Measurements from ENCODE around the gene HIRA.
A peak's percentile ranks its signal among the peaks of the same experiment; 100 is the strongest.
"Not testable (repeated sequence)": the region's sequence is repeated elsewhere in the genome, so short reads cannot be mapped to it uniquely, and the experiment has no call there.

The HIRA gene

DNA sequence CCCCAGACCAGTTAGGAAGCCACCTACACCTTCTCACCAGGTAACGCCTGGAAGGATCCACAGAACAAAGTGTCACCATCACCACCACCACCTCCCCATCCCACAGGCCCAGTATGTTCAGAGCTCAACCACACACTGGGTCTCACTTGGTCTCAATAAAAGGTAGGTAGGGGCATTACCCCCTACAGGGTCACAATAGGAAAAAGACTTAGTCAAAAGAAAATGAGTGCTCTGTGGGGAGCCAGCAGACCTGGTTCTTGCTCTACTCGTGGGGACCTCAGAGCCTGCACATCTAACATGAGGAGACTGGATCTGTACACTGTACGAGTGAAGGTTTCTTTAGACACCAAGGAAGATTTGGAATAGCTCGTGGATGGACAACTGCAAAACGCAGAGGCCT is 49.3 kb downstream of the HIRA start:
- no peak for DNase-seq (ENCODE audit: low read depth)

GRCh38 chr22:19378344-19378674 is 53.2 kb downstream of the HIRA start:
- DNase-seq (ENCODE audit: low read depth) = no peak

GRCh38 chr22:19377565-19378343 is 53.8 kb downstream of the HIRA start:
- DNase-seq (ENCODE audit: low read depth) = no peak

DNA sequence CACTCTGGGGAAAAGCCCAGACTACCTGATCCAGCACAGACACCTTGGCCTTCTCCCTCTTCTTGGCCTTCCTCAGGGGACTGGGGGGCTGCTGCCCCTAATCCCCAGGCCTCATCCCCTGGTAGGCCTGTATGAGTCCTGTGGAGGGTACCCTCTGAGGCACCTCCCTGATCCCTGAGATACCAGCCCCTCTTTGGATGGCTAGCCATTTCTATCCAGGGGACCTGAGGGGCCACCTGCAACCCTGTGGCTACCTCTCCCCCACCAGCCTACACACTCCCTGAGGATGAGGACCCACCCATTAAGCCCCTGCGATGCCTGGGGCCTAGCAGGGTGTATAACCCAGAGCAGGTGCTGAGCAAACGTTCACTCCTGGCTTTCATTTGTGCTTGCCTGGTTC is 54.6 kb downstream of the HIRA start:
- DNase-seq (ENCODE audit: low read depth) = no peak

DNA sequence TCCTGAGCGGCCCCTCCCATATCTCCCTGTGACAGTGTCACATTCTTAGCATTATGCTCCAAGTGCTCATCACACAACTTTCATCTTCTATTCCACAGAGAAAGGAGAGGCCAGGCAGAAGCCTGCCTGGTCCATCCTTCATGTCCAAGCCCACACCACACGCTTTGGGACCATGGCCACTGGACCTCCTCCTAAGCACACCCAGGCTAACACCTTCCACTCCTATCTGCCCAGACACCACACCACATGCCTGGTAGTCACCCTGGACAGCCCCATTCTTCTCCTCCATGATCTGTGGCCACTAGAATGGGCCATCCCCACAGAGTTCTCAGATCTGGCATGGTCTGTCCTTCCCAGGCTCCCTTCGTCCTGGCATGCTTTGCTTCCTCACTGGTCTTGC is 55.3 kb downstream of the HIRA start:
- DNase-seq (ENCODE audit: low read depth) = no peak

GRCh38 chr22:19375435-19375834 is 56.1 kb downstream of the HIRA start:
- no peak for DNase-seq (ENCODE audit: low read depth)

- DNase-seq (ENCODE audit: low read depth) = no peak
Measured at GRCh38 chr22:19374410-19374809, 57.1 kb downstream of the HIRA start.

- no peak for DNase-seq (ENCODE audit: low read depth)
Measured at GRCh38 chr22:19373450-19373849, 58.1 kb downstream of the HIRA start.

DNA sequence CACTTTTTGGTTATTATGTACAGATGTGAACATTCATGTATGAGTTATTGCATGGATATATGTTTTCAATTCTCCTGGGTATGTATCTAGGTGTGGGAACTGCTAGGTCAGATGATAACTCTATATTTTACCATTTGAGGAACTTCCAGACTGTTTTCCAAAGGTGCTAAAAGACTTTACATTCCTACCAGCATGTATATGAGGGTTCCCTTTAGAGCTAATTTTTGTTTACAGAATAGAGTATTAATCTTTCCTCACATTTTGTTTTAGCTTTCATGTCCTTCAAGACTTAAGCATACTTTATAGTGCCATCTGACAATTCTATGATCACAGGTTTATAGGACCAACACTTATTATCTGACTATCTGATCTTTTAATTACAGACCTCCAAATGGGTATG is 59.6 kb downstream of the HIRA start:
- no peak for DNase-seq (ENCODE audit: low read depth)

GRCh38 chr22:19368876-19369275 is 62.7 kb downstream of the HIRA start:
- no peak for DNase-seq (ENCODE audit: low read depth)

DNA sequence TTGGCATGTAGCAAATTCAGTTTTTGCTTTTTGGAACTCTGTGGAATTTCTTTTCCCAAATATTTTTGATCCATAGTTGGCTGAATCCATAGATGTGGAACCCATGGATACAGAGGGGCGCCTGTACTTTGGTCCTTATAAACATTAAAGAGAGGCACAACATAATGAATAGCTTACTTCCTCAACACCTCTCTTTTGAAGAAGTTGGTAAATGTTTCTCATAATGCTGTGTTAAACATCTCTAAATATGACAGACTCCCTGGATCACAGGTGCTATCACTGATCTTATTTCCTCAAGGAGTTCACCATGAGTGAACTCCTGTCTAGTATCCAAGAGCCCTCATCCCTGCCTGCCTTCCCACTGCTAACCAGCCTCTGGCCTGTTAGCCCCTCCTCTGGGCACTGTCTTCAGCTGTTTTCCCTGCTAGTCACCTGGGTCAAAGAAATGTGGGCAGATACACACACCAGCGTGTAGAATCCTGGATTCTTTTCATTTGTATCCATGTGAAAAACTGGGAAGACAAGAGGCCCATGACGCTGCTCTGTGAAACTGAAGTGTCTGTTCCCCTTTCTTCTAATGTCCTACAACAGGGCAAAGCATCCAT is 63.7 kb downstream of the HIRA start:
- no peak for DNase-seq (ENCODE audit: low read depth)

GRCh38 chr22:19363541-19363940 is 68.0 kb downstream of the HIRA start:
- DNase-seq (ENCODE audit: low read depth) = not testable (repeated sequence)

GRCh38 chr22:19361501-19362103 is 69.9 kb downstream of the HIRA start:
- DNase-seq (ENCODE audit: low read depth) = no peak

- no peak for DNase-seq (ENCODE audit: low read depth)
Measured at GRCh38 chr22:19360862-19361261, 70.7 kb downstream of the HIRA start.

DNA sequence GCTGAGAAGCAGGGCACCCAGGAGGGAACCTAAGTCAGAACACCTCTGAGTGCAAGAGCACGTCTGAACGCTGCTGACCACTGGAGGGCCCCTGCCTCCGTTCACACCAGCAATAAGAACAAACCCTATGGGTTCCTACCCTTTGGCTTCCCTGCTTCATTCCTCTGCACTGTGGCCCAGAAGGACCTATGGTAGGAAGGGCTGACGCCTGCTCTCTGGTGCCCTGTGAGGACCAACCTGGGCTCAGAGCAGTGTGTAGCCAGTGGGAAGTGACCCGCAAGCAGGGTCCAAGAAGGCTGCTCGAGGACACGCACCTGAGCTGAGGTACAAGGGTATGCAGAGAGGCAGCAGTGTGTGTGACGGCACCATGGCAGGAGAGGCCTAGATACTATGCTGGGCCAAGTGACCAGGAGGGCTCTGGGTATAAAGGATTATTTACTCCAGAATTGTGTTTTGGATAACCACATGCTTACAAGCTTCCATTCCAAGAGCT is 71.2 kb downstream of the HIRA start:
- no peak for DNase-seq (ENCODE audit: low read depth)

DNA sequence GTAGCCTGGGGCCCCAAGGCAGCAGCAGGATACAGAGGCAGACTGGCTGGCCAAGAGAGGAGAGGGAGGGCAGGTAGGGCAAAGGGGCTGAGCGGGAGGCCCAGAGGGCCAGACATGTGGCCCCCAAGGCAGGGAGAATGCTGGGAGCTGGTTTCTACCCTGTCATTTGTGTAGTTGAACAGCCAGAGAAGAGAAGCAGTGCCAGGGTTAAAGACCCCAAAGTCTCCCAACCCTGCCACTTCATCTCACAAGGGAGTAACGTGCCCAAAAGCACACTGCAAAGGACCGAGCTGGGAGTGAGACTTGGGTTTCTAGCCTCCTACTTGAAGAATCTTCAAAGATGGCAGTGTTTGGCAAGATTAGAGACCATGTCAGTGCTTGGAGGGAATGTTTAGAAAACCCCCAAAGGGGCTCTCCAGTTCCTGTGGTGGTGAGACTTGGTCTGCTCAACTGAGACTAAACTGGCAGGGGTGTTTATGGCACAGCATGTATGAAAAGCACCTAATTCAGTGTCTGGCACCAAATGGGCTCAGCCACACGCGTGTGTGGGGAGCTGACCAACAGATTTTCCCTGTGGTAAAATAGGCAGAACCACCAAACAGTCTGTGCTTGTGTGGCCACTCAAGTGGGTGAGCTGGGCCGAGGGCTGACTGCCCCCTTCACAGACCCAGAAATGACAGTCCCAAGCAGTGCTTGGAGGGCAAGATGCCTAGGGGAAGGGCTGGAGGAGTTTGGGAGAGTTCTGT is 71.8 kb downstream of the HIRA start:
- DNase-seq (ENCODE audit: low read depth) = no peak

- DNase-seq (ENCODE audit: low read depth) = no peak
Measured at GRCh38 chr22:19358703-19359553, 72.6 kb downstream of the HIRA start.

GRCh38 chr22:19358195-19358594 is 73.3 kb downstream of the HIRA start:
- DNase-seq (ENCODE audit: low read depth) = no peak

GRCh38 chr22:19357270-19358105 is 74.0 kb downstream of the HIRA start:
- DNase-seq (ENCODE audit: low read depth) = peak; percentile 6

- no peak for DNase-seq (ENCODE audit: low read depth)
Measured at GRCh38 chr22:19356708-19357269, 74.7 kb downstream of the HIRA start.
